Measurements from ENCODE around the gene ANTXR1.

ANTXR1 gene

DNA sequence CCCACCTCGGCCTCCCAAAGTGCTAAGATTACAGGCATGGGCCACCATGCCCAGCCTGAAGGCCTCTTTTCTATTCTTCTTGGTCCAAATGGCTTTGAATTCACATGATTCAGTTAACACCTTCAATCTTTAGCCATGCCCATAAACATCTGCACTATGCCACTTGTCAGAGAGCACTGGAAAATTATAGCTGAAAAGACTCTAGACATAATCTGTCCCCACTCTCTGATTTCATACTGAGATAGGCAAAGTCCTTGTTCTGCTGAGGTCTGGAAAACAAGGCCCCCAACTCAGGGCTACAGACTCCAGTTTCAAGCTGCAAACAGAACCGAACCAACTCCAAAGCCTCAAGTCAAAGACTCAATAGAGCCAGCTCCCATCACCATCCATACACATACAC lies 170.7 kb downstream of the ANTXR1 start:
- DNase-seq (ENCODE audit: insufficient read length, low spot score) (no peak), FAIRE-seq (no peak)
- TF ChIP-seq POLR2AphosphoS5 (IDR thresholded peaks at IDR 0.05; ENCODE audit: low read depth, low read length), result no peak
- TF ChIP-seq TAF1 (IDR thresholded peaks at IDR 0.05; ENCODE audit: low read depth, low read length), result no peak
- no peak for TF ChIP-seq POU2F2 (IDR thresholded peaks at IDR 0.05; ENCODE audit: low read depth, low read length)
- no peak for TF ChIP-seq PAX5 (IDR thresholded peaks at IDR 0.05; ENCODE audit: insufficient read depth, low read length, severe bottlenecking)
- TF ChIP-seq SPI1 (IDR thresholded peaks at IDR 0.05; ENCODE audit: low read depth, low read length), result no peak
- no peak for TF ChIP-seq POLR2A (IDR thresholded peaks at IDR 0.05; ENCODE audit: low read depth, low read length)

DNA sequence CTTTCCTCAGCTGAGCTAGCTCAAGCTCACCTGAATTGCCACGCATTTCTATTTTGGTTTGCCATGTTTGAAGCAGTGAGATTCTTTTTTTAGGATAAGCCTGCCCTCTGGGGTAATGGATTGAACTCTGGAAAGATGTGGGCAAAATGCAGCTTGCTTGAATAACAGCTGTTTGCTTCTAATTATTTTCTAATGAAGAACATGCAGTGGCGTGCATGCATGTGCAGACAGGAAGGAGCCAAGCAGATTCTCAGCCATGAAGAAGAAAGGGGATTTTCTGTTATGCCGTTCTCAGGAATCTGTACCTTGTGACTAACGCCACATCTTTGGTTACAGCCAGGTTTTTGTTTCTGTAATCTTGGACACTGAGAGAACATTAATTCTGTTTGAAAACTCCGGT lies 171.2 kb downstream of the ANTXR1 start:
- no peak for FAIRE-seq

DNA sequence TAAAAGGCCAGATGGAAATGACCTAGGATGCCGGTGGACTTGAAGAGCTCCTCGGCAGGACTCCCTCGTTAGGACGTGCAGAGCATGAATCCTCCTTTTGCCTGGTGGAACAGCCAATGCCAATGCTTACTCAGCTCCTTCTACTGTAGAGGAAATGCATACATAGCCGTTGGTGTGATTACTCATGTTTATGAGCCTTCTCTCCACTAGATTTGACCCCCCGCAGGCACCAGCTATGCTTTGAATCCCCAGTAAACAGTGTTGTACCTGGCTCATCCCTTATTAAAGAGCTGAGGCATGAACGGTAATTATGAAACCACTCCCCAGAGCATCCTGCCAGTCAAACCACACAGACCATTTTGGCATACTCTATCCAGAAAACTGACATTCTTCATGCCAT lies 172.8 kb downstream of the ANTXR1 start:
- DNase-seq (ENCODE audit: insufficient read length, low spot score) (no peak), FAIRE-seq (no peak)
- TF ChIP-seq TAF1 (IDR thresholded peaks at IDR 0.05; ENCODE audit: low read depth, low read length) (no peak), PAX5 (IDR thresholded peaks at IDR 0.05; ENCODE audit: insufficient read depth, low read length, severe bottlenecking) (no peak), SPI1 (IDR thresholded peaks at IDR 0.05; ENCODE audit: low read depth, low read length) (no peak), POLR2A (IDR thresholded peaks at IDR 0.05; ENCODE audit: low read depth, low read length) (no peak), POLR2AphosphoS5 (IDR thresholded peaks at IDR 0.05; ENCODE audit: low read depth, low read length) (no peak), POU2F2 (IDR thresholded peaks at IDR 0.05; ENCODE audit: low read depth, low read length) (no peak)

More for the DNA sequence above, 171.2 kb downstream of the ANTXR1 start:
- TF ChIP-seq POU2F2 (IDR thresholded peaks at IDR 0.05; ENCODE audit: low read depth, low read length) (no peak), TAF1 (IDR thresholded peaks at IDR 0.05; ENCODE audit: low read depth, low read length) (no peak), SPI1 (IDR thresholded peaks at IDR 0.05; ENCODE audit: low read depth, low read length) (no peak), POLR2AphosphoS5 (IDR thresholded peaks at IDR 0.05; ENCODE audit: low read depth, low read length) (no peak), PAX5 (IDR thresholded peaks at IDR 0.05; ENCODE audit: insufficient read depth, low read length, severe bottlenecking) (no peak), POLR2A (IDR thresholded peaks at IDR 0.05; ENCODE audit: low read depth, low read length) (no peak)
- no peak for DNase-seq (ENCODE audit: insufficient read length, low spot score)

DNA sequence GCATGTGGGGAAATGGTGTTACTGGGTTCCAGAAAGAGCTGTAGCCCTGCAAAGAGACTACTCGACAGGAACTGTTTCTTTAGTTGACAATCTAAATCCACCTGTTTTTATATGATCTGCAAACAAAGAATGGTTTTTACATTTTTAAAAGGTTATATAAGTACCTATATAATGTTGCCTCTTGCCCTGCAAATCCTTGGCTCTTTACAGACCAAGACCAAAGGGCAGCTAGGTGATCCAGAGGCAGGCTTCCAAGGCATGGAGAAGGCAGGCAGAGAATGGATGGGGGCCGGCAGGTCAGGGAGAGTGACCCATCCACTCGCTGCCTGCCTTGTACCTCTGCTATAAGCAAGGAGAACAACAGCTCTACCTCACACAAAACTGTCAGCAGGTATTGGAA lies 173.6 kb downstream of the ANTXR1 start:
- FAIRE-seq (no peak), DNase-seq (ENCODE audit: insufficient read length, low spot score) (no peak)
- TF ChIP-seq PAX5 (IDR thresholded peaks at IDR 0.05; ENCODE audit: insufficient read depth, low read length, severe bottlenecking), result no peak
- no peak for TF ChIP-seq POLR2A (IDR thresholded peaks at IDR 0.05; ENCODE audit: low read depth, low read length)
- TF ChIP-seq POU2F2 (IDR thresholded peaks at IDR 0.05; ENCODE audit: low read depth, low read length), result no peak
- no peak for TF ChIP-seq POLR2AphosphoS5 (IDR thresholded peaks at IDR 0.05; ENCODE audit: low read depth, low read length)

GRCh38 chr2:69188182-69188900 lies 175.4 kb downstream of the ANTXR1 start:
- DNase-seq (ENCODE audit: insufficient read length, low spot score) (no peak), FAIRE-seq (no peak)
- TF ChIP-seq POLR2A (IDR thresholded peaks at IDR 0.05; ENCODE audit: low read depth, low read length) (no peak), POU2F2 (IDR thresholded peaks at IDR 0.05; ENCODE audit: low read depth, low read length) (no peak), PAX5 (IDR thresholded peaks at IDR 0.05; ENCODE audit: insufficient read depth, low read length, severe bottlenecking) (no peak), POLR2AphosphoS5 (IDR thresholded peaks at IDR 0.05; ENCODE audit: low read depth, low read length) (no peak), SPI1 (IDR thresholded peaks at IDR 0.05; ENCODE audit: low read depth, low read length) (no peak), TAF1 (IDR thresholded peaks at IDR 0.05; ENCODE audit: low read depth, low read length) (no peak)

DNA sequence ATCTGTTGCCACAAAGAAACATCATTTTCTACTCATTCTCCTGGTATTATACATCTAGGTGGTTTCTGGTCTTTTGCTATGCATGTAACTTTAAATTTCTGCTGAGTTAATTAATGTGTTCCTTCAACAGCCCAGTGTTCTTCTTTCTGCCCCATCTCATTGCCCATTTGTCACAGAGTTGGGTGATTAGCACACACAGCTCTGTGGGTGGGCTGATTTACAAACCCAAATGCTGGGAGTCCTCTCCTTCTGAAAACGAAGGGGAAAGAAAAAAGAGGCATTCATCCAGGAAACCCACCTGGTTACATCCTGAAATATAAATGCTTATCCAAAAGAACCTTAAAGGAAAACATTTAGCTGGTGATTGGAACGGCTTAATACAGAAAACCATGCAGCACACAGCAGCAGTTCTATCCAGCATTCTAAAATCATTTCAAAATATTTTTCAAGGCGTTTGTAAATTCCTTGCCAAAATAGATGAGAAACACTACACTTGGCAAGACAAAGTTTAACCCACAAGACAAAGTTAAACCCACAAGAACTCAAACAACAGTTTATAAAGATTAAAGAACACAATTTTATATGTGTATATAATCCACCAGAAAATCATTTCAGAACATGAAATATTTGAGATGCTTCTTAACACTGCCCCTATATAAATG lies 177.9 kb downstream of the ANTXR1 start:
- no peak for FAIRE-seq
- no peak for TF ChIP-seq TAF1 (IDR thresholded peaks at IDR 0.05; ENCODE audit: low read depth, low read length)
- TF ChIP-seq POLR2A (IDR thresholded peaks at IDR 0.05; ENCODE audit: low read depth, low read length), result no peak
- TF ChIP-seq SPI1 (IDR thresholded peaks at IDR 0.05; ENCODE audit: low read depth, low read length), result no peak
- TF ChIP-seq POU2F2 (IDR thresholded peaks at IDR 0.05; ENCODE audit: low read depth, low read length), result no peak
- TF ChIP-seq POLR2AphosphoS5 (IDR thresholded peaks at IDR 0.05; ENCODE audit: low read depth, low read length), result no peak
- TF ChIP-seq PAX5 (IDR thresholded peaks at IDR 0.05; ENCODE audit: insufficient read depth, low read length, severe bottlenecking), result no peak
- no peak for DNase-seq (ENCODE audit: insufficient read length, low spot score)

DNA sequence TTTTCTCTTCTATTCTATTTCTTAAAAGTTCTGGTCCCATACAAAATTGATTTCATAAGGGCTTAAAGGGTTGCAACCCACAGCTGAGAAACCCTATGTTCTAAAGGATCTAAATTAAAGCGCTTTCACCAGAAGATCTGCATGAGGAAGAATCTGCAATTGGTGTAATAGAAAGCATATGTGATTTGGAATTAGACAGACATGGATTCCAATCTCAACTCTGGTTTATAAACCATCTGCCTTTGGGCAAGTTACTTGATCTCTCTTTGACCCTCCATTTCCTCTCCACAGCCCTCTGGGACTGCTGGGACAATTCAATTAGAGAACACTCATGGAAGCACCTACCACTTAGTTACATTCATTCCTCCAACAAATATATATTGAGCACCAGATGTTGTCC lies 178.7 kb downstream of the ANTXR1 start:
- TF ChIP-seq POLR2A (IDR thresholded peaks at IDR 0.05; ENCODE audit: low read depth, low read length) (no peak), SPI1 (IDR thresholded peaks at IDR 0.05; ENCODE audit: low read depth, low read length) (no peak), POLR2AphosphoS5 (IDR thresholded peaks at IDR 0.05; ENCODE audit: low read depth, low read length) (no peak), PAX5 (IDR thresholded peaks at IDR 0.05; ENCODE audit: insufficient read depth, low read length, severe bottlenecking) (no peak), POU2F2 (IDR thresholded peaks at IDR 0.05; ENCODE audit: low read depth, low read length) (no peak), TAF1 (IDR thresholded peaks at IDR 0.05; ENCODE audit: low read depth, low read length) (no peak)
- DNase-seq (ENCODE audit: insufficient read length, low spot score) (no peak), FAIRE-seq (no peak)

GRCh38 chr2:69192176-69192945 lies 179.4 kb downstream of the ANTXR1 start:
- no peak for FAIRE-seq
- TF ChIP-seq POLR2AphosphoS5 (IDR thresholded peaks at IDR 0.05; ENCODE audit: low read depth, low read length), result no peak
- TF ChIP-seq POU2F2 (IDR thresholded peaks at IDR 0.05; ENCODE audit: low read depth, low read length), result no peak
- no peak for TF ChIP-seq SPI1 (IDR thresholded peaks at IDR 0.05; ENCODE audit: low read depth, low read length)
- TF ChIP-seq TAF1 (IDR thresholded peaks at IDR 0.05; ENCODE audit: low read depth, low read length), result no peak
- TF ChIP-seq PAX5 (IDR thresholded peaks at IDR 0.05; ENCODE audit: insufficient read depth, low read length, severe bottlenecking), result no peak
- no peak for TF ChIP-seq POLR2A (IDR thresholded peaks at IDR 0.05; ENCODE audit: low read depth, low read length)
- no peak for DNase-seq (ENCODE audit: insufficient read length, low spot score)

GRCh38 chr2:69195706-69196105 lies 182.7 kb downstream of the ANTXR1 start:
- no peak for FAIRE-seq
- DNase-seq (ENCODE audit: insufficient read length, low spot score), result no peak
- TF ChIP-seq POLR2A (IDR thresholded peaks at IDR 0.05; ENCODE audit: low read depth, low read length) (no peak), PAX5 (IDR thresholded peaks at IDR 0.05; ENCODE audit: insufficient read depth, low read length, severe bottlenecking) (no peak), POLR2AphosphoS5 (IDR thresholded peaks at IDR 0.05; ENCODE audit: low read depth, low read length) (no peak), SPI1 (IDR thresholded peaks at IDR 0.05; ENCODE audit: low read depth, low read length) (no peak), TAF1 (IDR thresholded peaks at IDR 0.05; ENCODE audit: low read depth, low read length) (no peak), POU2F2 (IDR thresholded peaks at IDR 0.05; ENCODE audit: low read depth, low read length) (no peak)
